Type B pancreatic cell (in vitro differentiated cells): Measurements from ENCODE around the gene PTPN23. TPM values are rescaled to one million over a fixed set of nuclear protein-coding genes. Genes with fewer than 3 reads are reported as not detected.

ENCODE experiments used
- DNase-seq: peaks from one replicate; pipeline ENCODE4 v3.0.0; 2021; ENCODE audit warnings: mixed read lengths; ENCODE audit not compliant: unreplicated experiment; ENCODE audit errors: extremely low spot score
- H3K27ac Mint-ChIP-seq: 2 replicates; pipeline ENCODE4 v1.8.0; 2021; ENCODE audit warnings: mild to moderate bottlenecking, mixed read lengths
- H3K27me3 Mint-ChIP-seq: 2 replicates; pipeline ENCODE4 v1.8.0; 2021; ENCODE audit warnings: mixed read lengths
- H3K36me3 Mint-ChIP-seq: 2 replicates; pipeline ENCODE4 v1.8.0; 2021; ENCODE audit warnings: mixed read lengths
- H3K4me1 Mint-ChIP-seq: one replicate; pipeline ENCODE4 v1.8.0; 2021; ENCODE audit warnings: mixed read lengths; ENCODE audit not compliant: unreplicated experiment
- H3K4me3 Mint-ChIP-seq: 2 replicates; pipeline ENCODE4 v1.8.0; 2021; ENCODE audit warnings: mild to moderate bottlenecking, mixed read lengths
- H3K9me3 Mint-ChIP-seq: 2 replicates; pipeline ENCODE4 v1.8.0; 2021; ENCODE audit warnings: mixed read lengths
- CTCF ChIP-seq: fragments of 200-600 bp; sonication (generic); conservative IDR thresholded peaks from 2 replicates; pipeline ENCODE4 v1.5.0; 2021; ENCODE audit warnings: antibody characterized with exemption, mild to moderate bottlenecking
- total RNA-seq: library from RNA; stranded (reverse); gene quantifications from 2 replicates; pipeline ENCODE4 v1.2.1, GENCODE V29; 2021; ENCODE audit warnings: low replicate concordance

Gene PTPN23
- total RNA-seq, 1 donor from 2014 or later = 52.5 TPM

DNA sequence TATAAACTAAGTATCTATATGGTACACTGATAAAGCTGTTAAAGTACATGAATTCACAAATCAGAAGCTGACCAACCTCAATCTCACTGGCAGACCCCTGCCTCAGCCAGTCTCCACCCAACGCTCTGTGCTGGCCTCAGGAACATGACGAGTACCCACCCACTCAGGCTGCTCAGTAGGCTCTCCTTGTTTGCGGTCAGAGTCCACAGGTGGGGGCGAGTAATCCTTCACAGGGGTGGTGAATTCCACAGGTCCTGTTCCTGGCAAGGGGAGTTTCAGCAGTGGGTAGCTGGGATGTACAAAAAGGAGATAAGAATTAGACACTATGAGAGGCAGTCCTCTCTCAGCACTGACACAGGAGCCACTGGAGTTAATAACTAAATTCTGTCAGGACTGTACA is 54.0 kb downstream of the PTPN23 start:
- Mint-ChIP-seq H3K27ac (no peak overlapping the region), H3K27me3 (no peaks in the 10 kb centered on the region), H3K4me1 (peaks cover 11% of the 10 kb centered on the region), H3K36me3 (peaks cover 31% of the 10 kb centered on the region), H3K4me3 (no peak overlapping the region), H3K9me3 (no peaks in the 10 kb centered on the region)
- TF ChIP-seq CTCF = no peak
- no peak for DNase-seq

GRCh38 chr3:47436180-47436579 is 55.4 kb downstream of the PTPN23 start:
- Mint-ChIP-seq H3K4me1 (peaks cover 4% of the 10 kb centered on the region), H3K36me3 (peaks cover 29% of the 10 kb centered on the region), H3K27ac (no peak overlapping the region), H3K4me3 (no peak overlapping the region), H3K27me3 (no peaks in the 10 kb centered on the region), H3K9me3 (no peaks in the 10 kb centered on the region)
- no peak for TF ChIP-seq CTCF
- no peak for DNase-seq

GRCh38 chr3:47440131-47440530 is 59.3 kb downstream of the PTPN23 start:
- Mint-ChIP-seq H3K27ac (no peak overlapping the region), H3K4me3 (no peak overlapping the region), H3K4me1 (peaks cover 12% of the 10 kb centered on the region), H3K27me3 (no peaks in the 10 kb centered on the region), H3K9me3 (peaks cover 4% of the 10 kb centered on the region), H3K36me3 (peaks cover 20% of the 10 kb centered on the region)
- no peak for TF ChIP-seq CTCF
- no peak for DNase-seq

DNA sequence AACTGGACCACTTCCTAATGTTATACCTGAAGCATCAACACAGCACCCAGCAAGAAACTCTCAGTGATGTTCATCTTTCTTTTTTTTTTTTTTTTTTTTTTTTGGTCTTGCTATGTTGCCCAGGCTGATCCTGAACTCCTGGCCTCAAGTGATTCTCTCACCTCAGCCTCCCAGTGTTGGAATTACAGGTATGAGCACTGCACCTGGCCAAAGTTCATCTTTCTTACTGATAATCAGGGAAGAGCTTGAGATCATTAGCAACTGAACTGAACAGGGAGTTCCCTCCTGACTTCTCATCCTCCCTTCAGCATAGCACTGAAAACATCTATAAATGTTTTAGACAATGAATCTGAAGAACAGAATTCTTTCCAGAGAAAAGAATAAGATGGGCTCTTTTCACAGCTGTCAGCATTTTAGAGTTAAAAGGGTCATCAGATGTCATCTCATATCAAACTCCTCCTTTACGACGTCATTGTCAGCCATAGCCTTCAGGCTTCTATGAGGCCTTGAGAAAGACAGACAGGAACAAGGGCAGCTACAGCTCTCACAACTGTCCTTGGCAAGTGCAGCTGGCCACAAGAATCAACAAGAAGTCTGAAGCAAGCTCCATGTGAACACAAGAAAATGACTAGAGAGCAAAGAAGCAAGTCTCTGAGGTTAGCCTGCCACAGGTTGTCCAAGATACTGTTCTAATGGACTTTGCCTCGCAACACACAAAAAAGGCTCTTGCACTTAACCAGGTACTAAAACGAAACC is 61.2 kb downstream of the PTPN23 start:
- Mint-ChIP-seq H3K4me3 (no peak overlapping the region), H3K4me1 (peaks cover 12% of the 10 kb centered on the region), H3K27me3 (no peaks in the 10 kb centered on the region), H3K9me3 (peaks cover 4% of the 10 kb centered on the region), H3K36me3 (peaks cover 20% of the 10 kb centered on the region), H3K27ac (peak overlapping the region; percentile 91)
- TF ChIP-seq CTCF = no peak
- no peak for DNase-seq

DNA sequence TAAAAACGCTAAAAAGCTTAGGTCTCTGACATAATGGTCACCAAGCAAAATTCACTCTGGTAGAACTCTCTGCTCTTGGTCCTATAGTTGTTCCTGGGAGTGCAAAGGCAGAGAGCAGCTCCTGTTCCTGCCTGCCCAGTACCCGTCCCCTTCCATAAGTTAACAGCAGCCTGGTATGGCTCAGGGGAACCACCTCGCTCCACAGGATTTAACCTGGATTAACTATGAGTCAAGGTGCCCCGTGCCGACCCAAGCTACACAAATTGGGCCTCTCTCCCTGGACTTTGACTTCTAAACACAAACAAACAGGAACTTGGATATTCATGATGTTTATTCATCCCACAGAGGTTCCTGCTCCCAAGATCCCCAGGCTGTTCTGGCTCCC is 62.8 kb downstream of the PTPN23 start:
- DNase-seq = peak; percentile 60
- TF ChIP-seq CTCF = no peak
- H3K4me1 Mint-ChIP-seq = peaks cover 16% of the 10 kb centered on the region
- peak overlapping the region; percentile 19 for H3K4me3 Mint-ChIP-seq
- peaks cover 10% of the 10 kb centered on the region for H3K9me3 Mint-ChIP-seq
- no peaks in the 10 kb centered on the region for H3K27me3 Mint-ChIP-seq
- peaks cover 23% of the 10 kb centered on the region for H3K36me3 Mint-ChIP-seq
- H3K27ac Mint-ChIP-seq = peak overlapping the region; percentile 91
